SIG-M5 (cell line): ENCODE data around the gene SCAPER.
"Not testable (repeated sequence)": the region's sequence is repeated elsewhere in the genome, so short reads cannot be mapped to it uniquely, and the experiment has no call there.

Experiments used
- DNase-seq: peaks from one replicate; lab custom pipeline; 2025; lab: John Stamatoyannopoulos, UW

Gene SCAPER

GRCh38 chr15:76776969-76777368 is 128.2 kb downstream of the SCAPER start:
- no peak for DNase-seq

- DNase-seq: no peak
Measured at GRCh38 chr15:76776480-76776879, 128.7 kb downstream of the SCAPER start.

GRCh38 chr15:76773234-76773633 is 131.9 kb downstream of the SCAPER start:
- DNase-seq: no peak

GRCh38 chr15:76772776-76773175 is 132.4 kb downstream of the SCAPER start:
- no peak for DNase-seq

GRCh38 chr15:76764004-76764403 is 141.1 kb downstream of the SCAPER start:
- DNase-seq: no peak

- no peak for DNase-seq
Measured at GRCh38 chr15:76763554-76763953, 141.6 kb downstream of the SCAPER start.

- no peak for DNase-seq
Measured at GRCh38 chr15:76756381-76756780, 148.8 kb downstream of the SCAPER start.

GRCh38 chr15:76753771-76754170 is 151.4 kb downstream of the SCAPER start:
- DNase-seq: no peak

- no peak for DNase-seq
Measured at GRCh38 chr15:76753131-76753530, 152.0 kb downstream of the SCAPER start.

GRCh38 chr15:76752549-76752948 is 152.6 kb downstream of the SCAPER start:
- DNase-seq: no peak

- no peak for DNase-seq
Measured at GRCh38 chr15:76737573-76737972, 167.6 kb downstream of the SCAPER start.

GRCh38 chr15:76732321-76732720 is 172.8 kb downstream of the SCAPER start:
- DNase-seq: not testable (repeated sequence)

GRCh38 chr15:76730262-76730661 is 174.9 kb downstream of the SCAPER start:
- no peak for DNase-seq

- DNase-seq: no peak
Measured at GRCh38 chr15:76718863-76719262, 186.3 kb downstream of the SCAPER start.

- DNase-seq: no peak
Measured at GRCh38 chr15:76714950-76715349, 190.2 kb downstream of the SCAPER start.

- DNase-seq: no peak
Measured at GRCh38 chr15:76711351-76711827, 193.8 kb downstream of the SCAPER start.

GRCh38 chr15:76704032-76704431 is 201.1 kb downstream of the SCAPER start:
- not testable (repeated sequence) for DNase-seq

- no peak for DNase-seq
Measured at GRCh38 chr15:76696840-76697239, 208.3 kb downstream of the SCAPER start.

- not testable (repeated sequence) for DNase-seq
Measured at GRCh38 chr15:76692546-76692945, 212.6 kb downstream of the SCAPER start.

GRCh38 chr15:76687592-76687991 is 217.5 kb downstream of the SCAPER start:
- not testable (repeated sequence) for DNase-seq

- DNase-seq: no peak
Measured at GRCh38 chr15:76684002-76684401, 221.1 kb downstream of the SCAPER start.

- DNase-seq: no peak
Measured at GRCh38 chr15:76682833-76683232, 222.3 kb downstream of the SCAPER start.

- DNase-seq: no peak
Measured at GRCh38 chr15:76682259-76682658, 222.9 kb downstream of the SCAPER start.

- no peak for DNase-seq
Measured at GRCh38 chr15:76678766-76679165, 226.4 kb downstream of the SCAPER start.

- DNase-seq: no peak
Measured at GRCh38 chr15:76674883-76675282, 230.3 kb downstream of the SCAPER start.
